ENCODE data around the gene ZFPM1. TPM values are rescaled to one million over a fixed set of nuclear protein-coding genes. Genes with fewer than 3 reads are reported as not detected.

Gene ZFPM1
- total RNA-seq, 4 donors from 2014 or later, result 0.50 to 4.0 (median 1.3) TPM

DNA sequence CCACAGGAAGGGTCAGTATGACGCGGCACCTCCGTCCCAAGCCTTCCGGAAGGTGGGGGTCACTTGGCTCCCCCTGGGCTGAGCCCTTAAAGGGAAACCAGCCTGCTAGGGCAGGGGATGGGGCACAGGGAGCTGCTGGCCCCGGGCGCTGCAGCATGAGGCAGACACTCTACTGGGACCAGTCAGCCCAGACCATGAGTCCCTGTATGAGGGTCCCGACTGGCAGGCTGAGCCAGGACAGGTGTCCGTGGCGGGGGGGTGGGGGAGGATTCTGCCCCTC, 73.8 kb downstream of the ZFPM1 start:
- peak; percentile 0 for ATAC-seq (ENCODE audit: low FRiP score)
- DNase-seq (ENCODE audit: low spot score), result no peak
- TF ChIP-seq, protein P1, sequence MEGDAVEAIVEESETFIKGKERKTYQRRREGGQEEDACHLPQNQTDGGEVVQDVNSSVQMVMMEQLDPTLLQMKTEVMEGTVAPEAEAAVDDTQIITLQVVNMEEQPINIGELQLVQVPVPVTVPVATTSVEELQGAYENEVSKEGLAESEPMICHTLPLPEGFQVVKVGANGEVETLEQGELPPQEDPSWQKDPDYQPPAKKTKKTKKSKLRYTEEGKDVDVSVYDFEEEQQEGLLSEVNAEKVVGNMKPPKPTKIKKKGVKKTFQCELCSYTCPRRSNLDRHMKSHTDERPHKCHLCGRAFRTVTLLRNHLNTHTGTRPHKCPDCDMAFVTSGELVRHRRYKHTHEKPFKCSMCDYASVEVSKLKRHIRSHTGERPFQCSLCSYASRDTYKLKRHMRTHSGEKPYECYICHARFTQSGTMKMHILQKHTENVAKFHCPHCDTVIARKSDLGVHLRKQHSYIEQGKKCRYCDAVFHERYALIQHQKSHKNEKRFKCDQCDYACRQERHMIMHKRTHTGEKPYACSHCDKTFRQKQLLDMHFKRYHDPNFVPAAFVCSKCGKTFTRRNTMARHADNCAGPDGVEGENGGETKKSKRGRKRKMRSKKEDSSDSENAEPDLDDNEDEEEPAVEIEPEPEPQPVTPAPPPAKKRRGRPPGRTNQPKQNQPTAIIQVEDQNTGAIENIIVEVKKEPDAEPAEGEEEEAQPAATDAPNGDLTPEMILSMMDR (IDR thresholded peaks at IDR 0.05), result no peak

DNA sequence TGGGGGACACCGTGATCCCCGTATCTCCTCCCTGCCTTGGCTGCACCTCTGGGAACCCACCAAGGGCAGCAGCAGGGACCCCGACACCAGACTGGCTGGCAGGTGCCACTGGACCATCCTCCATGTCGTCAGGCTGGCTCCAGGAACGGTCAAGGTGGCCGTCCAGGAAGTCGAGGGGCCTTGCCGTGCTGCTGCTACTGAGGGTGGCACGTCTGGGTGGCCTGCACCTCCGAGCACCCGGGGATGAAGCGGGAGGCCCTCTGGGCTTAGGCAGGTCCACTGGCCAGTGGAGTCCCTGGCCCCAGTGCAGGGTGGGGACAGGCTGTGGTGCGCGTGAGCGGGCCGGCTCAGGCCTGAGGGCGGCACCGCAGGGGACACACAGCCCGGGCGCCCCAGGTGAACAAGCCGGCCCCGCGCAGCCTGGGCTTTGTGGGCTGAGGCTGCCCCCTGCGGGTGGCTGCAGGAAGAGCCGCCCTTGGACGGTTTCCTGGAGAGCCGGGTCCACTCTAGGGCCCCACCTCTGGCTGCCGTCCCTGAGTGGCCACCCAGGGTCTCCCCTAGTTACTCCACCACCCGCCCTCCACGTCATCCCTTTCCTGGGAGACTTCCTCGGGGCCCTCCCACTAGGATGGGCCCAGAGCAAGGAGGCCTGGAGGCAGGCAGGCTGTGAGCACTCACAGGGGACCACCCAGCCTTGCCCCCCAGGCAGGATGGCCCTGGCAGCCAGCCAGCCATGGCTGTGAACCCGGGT, 74.3 kb downstream of the ZFPM1 start:
- ATAC-seq (ENCODE audit: low FRiP score) (peak; percentile 58), DNase-seq (ENCODE audit: low spot score) (no peak)
- TF ChIP-seq, protein P1 (IDR thresholded peaks at IDR 0.05), result peak in 1 of 3 donors; percentile 65

DNA sequence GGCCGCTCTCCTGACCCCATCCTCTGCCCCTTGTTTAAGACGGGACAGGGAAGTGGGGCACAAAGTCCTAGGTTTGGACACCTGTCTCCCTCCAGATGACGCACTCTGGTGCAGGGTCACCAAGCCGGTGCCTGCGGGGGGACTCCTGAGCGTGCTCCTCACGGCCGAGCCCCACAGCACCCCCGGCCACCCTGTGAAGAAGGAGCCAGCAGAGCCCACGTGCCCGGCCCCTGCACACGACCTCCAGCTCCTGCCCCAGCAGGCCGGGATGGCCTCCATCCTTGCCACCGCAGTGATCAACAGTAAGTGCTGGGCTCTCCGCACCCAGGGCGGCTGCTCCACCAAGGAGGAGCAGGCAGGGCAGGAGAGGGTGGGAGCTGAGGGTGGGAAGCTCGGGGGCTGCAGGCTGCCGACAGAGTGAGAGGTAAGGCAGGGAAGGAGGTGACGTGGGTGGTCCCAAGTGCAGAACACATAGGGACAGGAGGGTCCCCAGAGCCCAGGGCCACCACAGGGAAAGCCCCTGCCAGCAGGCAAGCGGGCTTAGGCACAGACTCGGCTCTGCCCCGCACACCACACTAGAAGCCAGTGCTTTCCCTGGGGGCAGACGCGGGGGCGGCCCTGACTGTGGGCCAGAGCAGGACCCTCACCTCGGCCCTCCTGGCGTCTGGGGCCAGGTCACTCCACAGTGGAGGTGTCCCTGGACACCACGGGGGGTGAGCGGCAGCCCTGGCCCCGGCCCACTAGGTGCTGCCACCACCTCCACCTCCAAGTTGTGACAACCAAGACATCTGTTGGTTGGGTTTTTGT, 75.1 kb downstream of the ZFPM1 start:
- no peak for DNase-seq (ENCODE audit: low spot score)
- TF ChIP-seq, protein P1 (IDR thresholded peaks at IDR 0.05), result no peak
- no peak for ATAC-seq (ENCODE audit: low FRiP score)

DNA sequence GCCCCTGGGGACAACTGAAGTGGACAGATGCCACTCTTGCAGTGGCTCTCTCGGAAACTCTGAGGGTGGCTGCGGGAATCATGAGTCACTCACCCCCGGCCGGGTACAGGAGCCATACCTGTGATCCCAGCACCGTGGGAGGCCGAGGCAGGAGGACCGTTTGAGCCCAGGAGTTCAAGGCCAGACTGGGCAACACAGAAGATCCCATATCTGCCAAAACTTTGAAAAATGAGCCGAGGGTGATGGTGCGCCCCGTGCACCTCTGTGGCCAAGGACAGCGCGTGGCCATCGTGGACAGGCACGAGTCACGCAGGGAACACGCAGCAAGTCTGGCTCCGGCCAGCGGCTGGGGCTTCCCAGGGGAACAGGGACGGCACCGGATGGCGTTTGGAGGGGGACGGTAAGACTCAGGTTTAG, 75.8 kb downstream of the ZFPM1 start:
- no peak for ATAC-seq (ENCODE audit: low FRiP score)
- TF ChIP-seq, protein P1 (IDR thresholded peaks at IDR 0.05), result no peak
- no peak for DNase-seq (ENCODE audit: low spot score)

DNA sequence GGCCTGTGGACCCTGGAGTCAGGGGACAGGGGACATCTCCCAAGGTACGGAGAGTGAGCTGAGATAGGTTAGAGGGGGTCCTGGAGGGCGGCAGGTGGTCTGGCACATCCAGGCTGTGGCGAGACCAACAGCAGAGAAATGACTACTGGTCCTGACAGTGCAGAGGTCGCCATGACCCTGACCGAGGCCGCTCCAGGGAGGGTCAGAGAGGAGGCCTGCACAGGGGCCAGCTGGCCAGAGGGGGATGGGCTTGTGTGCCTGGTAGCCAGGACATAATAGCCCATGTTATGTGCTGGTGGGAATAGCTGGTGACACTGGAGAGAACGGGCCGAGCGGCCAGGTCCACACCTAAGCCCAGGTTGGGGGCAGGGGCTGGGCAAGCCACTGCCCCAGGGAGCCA, 76.5 kb downstream of the ZFPM1 start:
- DNase-seq (ENCODE audit: low spot score) (no peak), ATAC-seq (ENCODE audit: low FRiP score) (no peak)
- TF ChIP-seq, protein P1 (IDR thresholded peaks at IDR 0.05), result no peak

DNA sequence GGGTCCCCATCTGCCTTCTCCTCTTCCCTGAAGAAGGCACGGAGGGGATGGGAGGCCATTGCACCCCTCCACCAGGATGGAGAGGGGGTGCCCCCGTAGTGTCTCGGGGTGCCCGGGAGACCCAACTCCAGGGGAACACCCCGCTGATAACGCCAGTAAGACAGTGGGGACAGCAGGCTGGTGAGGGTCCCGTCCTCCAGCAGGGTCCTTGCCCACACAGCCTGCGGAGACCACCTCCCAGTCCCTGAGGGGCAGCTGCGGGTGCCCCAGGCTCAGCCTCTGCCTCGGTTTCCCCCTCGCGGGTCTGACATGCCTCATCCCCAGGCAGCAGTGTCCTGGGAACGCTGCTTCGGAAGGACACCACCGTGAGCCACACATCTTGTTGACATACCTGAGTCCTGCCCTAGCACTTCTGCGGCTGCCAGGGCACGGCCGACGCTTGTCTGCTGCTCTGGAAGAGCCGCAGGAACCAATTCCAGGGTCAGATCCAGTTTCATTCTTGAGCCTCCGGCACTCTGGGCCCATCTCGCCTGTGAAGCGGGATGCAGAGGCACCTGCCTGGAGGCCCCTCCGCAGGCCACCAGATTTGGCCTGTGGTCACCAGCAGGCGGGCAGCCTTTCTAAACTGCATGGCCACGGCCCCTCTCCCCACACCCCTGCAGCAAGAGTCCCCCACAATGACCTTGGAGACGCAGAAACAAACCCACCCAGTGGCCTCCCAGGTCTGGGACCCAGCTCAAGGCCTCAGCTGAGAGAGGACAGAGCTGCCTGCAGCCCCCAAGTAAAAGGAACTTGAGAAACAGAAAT, 77.2 kb downstream of the ZFPM1 start:
- ATAC-seq (ENCODE audit: low FRiP score), result no peak
- TF ChIP-seq, protein P1 (IDR thresholded peaks at IDR 0.05), result no peak
- DNase-seq (ENCODE audit: low spot score), result no peak
